GM18867 (cell line): ENCODE measurements around the gene CALY.

ENCODE experiments used
- ATAC-seq: cut with Tn5 transposase; IDR thresholded peaks from one replicate; pipeline ENCODE4 v1.9.1; 2021; ENCODE audit warnings: mild to moderate bottlenecking, moderate library complexity; ENCODE audit not compliant: unreplicated experiment

Gene CALY

GRCh38 chr10:133351408-133352318, 15.0 kb upstream of the CALY start:
- no peak for ATAC-seq

GRCh38 chr10:133350950-133351329, 14.2 kb upstream of the CALY start:
- no peak for ATAC-seq

- no peak for ATAC-seq
These were observed 13.7 kb upstream of the CALY start for GRCh38 chr10:133350283-133350949.

GRCh38 chr10:133349577-133350011, 12.9 kb upstream of the CALY start:
- ATAC-seq = no peak

- ATAC-seq = no peak
These were observed 12.5 kb upstream of the CALY start for GRCh38 chr10:133349160-133349568.

- no peak for ATAC-seq
These were observed 11.2 kb upstream of the CALY start for GRCh38 chr10:133347710-133348517.

GRCh38 chr10:133346413-133346812, 9.7 kb upstream of the CALY start:
- no peak for ATAC-seq

GRCh38 chr10:133344236-133344635, 7.5 kb upstream of the CALY start:
- no peak for ATAC-seq

- ATAC-seq = no peak
These were observed 6.9 kb upstream of the CALY start for GRCh38 chr10:133343558-133343957.

- no peak for ATAC-seq
These were observed 6.2 kb upstream of the CALY start for GRCh38 chr10:133342942-133343341.

- no peak for ATAC-seq
These were observed 5.3 kb upstream of the CALY start for GRCh38 chr10:133341983-133342382.

GRCh38 chr10:133339708-133340380, 3.1 kb upstream of the CALY start:
- no peak for ATAC-seq

GRCh38 chr10:133338080-133339071, 1.7 kb upstream of the CALY start:
- ATAC-seq = no peak

GRCh38 chr10:133337370-133337725, 652 bp upstream of the CALY start:
- ATAC-seq = no peak

GRCh38 chr10:133336118-133336576, 549 bp downstream of the CALY start:
- ATAC-seq = no peak

GRCh38 chr10:133335246-133336117, 1.2 kb downstream of the CALY start:
- no peak for ATAC-seq

GRCh38 chr10:133334503-133335245, 2.0 kb downstream of the CALY start:
- no peak for ATAC-seq
